Stimulated activated CD4-positive, alpha-beta T cell treated with anti-CD3 and anti-CD28 coated beads, Interleukin-2, amount 100 ng/mL, for 24 hours (primary cell): Measurements from ENCODE around the gene PDLIM7.
A peak's percentile ranks its signal among the peaks of the same experiment; 100 is the strongest.
"Not testable (repeated sequence)": the region's sequence is repeated elsewhere in the genome, so short reads cannot be mapped to it uniquely, and the experiment has no call there.

Experiments used
- DNase-seq, 2 donors: peaks; one replicate each; pipeline ENCODE4 v3.0.0-alpha.2; 2020

Gene PDLIM7

GRCh38 chr5:177497292-177498012 lies at the start of gene PDLIM7:
PDLIM7 (minus strand) TSS chr5:177497604; CDS start chr5:177496512, 1,092 bp downstream.
- peak; percentile 95 to 98 for DNase-seq

- DNase-seq = no peak
Observed at GRCh38 chr5:177546258-177546741, 48.9 kb upstream of the PDLIM7 start.

- no peak for DNase-seq
Observed at GRCh38 chr5:177545487-177546257, 48.3 kb upstream of the PDLIM7 start.

GRCh38 chr5:177542816-177543465 lies 45.5 kb upstream of the PDLIM7 start:
- DNase-seq = no peak

GRCh38 chr5:177540438-177540837 lies 43.0 kb upstream of the PDLIM7 start:
- no peak for DNase-seq

- no peak for DNase-seq
Observed at GRCh38 chr5:177539411-177539810, 42.0 kb upstream of the PDLIM7 start.

GRCh38 chr5:177538876-177539275 lies 41.5 kb upstream of the PDLIM7 start:
- no peak for DNase-seq

GRCh38 chr5:177537389-177538361 lies 40.3 kb upstream of the PDLIM7 start:
- no peak for DNase-seq

GRCh38 chr5:177536386-177536785 lies 39.0 kb upstream of the PDLIM7 start:
- no peak for DNase-seq

- DNase-seq = no peak
Observed at GRCh38 chr5:177535125-177535524, 37.7 kb upstream of the PDLIM7 start.

- not testable (repeated sequence) for DNase-seq
Observed at GRCh38 chr5:177534433-177534832, 37.0 kb upstream of the PDLIM7 start.

- no peak for DNase-seq
Observed at GRCh38 chr5:177531209-177531940, 34.0 kb upstream of the PDLIM7 start.

GRCh38 chr5:177530638-177531037 lies 33.2 kb upstream of the PDLIM7 start:
- DNase-seq = no peak

- DNase-seq = no peak
Observed at GRCh38 chr5:177529247-177530203, 32.1 kb upstream of the PDLIM7 start.

GRCh38 chr5:177528631-177529030 lies 31.2 kb upstream of the PDLIM7 start:
- no peak for DNase-seq

- DNase-seq = no peak
Observed at GRCh38 chr5:177527595-177527994, 30.2 kb upstream of the PDLIM7 start.

- no peak for DNase-seq
Observed at GRCh38 chr5:177526791-177527190, 29.4 kb upstream of the PDLIM7 start.

- no peak for DNase-seq
Observed at GRCh38 chr5:177526191-177526590, 28.8 kb upstream of the PDLIM7 start.

- DNase-seq = no peak
Observed at GRCh38 chr5:177524941-177525655, 27.7 kb upstream of the PDLIM7 start.

GRCh38 chr5:177524539-177524900 lies 27.1 kb upstream of the PDLIM7 start:
- no peak for DNase-seq
